ENCODE measurements around the gene LYSMD3. TPM values are rescaled to one million over a fixed set of nuclear protein-coding genes. Genes with fewer than 3 reads are reported as not detected.
"Not testable (repeated sequence)": the region's sequence is repeated elsewhere in the genome, so short reads cannot be mapped to it uniquely, and the experiment has no call there.

Gene LYSMD3
- total RNA-seq (29.8 and 30.6 TPM in 2 replicates), polyA plus RNA-seq (12.0 and 15.8 TPM in 2 replicates)

DNA sequence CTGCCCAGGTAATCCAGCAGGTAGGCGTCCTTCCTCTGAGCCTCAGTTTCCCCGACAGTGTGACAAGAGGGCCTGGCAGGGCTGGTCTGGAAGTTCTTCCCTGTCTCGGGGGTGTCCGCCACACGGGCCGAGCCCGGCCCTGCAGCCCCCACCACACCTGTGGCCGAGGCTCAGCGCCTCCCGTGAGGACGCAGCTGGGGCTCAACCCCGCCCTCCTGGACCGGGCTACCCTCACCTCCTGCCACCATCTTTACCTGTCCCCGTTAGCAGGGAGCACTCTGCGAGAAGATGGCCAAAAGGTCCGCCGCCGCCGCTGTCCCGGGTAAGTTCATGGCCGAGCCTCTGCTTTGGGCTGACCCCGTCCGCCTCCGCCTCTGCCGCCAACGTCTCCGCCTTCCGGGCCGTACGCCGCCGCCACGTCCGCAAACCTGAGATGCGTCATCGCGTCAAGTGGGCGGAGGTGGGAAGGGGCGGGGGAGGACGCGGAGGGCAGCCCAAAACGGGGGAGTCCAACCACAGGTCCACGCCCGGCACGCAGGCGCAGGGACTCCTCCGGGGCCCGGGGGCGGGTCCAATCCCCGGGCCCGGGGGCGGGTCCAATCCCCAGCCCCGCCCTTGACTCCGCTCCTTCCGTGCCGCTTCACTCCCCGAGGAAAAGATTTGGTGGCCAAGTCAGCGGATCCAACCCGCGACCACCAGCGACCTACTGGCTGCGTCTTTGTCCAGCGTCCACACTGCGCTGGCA, at the start of gene LYSMD3:
LYSMD3 (minus strand) TSS at position 391 of the 745 bp plus-strand sequence. CDS start 4,295 bp downstream, outside the sequence.
- peaks cover 15% of the 10 kb centered on the region for H3K4me1 ChIP-seq (ENCODE audit: insufficient read depth)
- peak within 1 kb of the TSS; percentile 88 for H3K27ac ChIP-seq
- no peaks in the 10 kb centered on the region for H4K20me1 ChIP-seq (ENCODE audit: insufficient read depth, poor library complexity, severe bottlenecking)
- H3K4me3 ChIP-seq, result peak within 1 kb of the TSS; percentile 67
- H2AFZ ChIP-seq, result peak within 1 kb of the TSS; percentile 89
- H3K9me2 ChIP-seq (replicated peaks; ENCODE audit: insufficient read depth), result no peaks in the 10 kb centered on the region
- under 1% methylated on average over 53 of the region's 64 CpGs for WGBS (ENCODE audit: low lambda C conversion rate, missing lambda C conversion rate)
- H3K9me3 ChIP-seq (ENCODE audit: low read depth), result no peaks in the 10 kb centered on the region
- peak; percentile 98 for DNase-seq (ENCODE audit: low spot score)
- H3K79me2 ChIP-seq, result peaks cover 45% of the 10 kb centered on the region
- TF ChIP-seq EZH2phosphoT487 (IDR thresholded peaks at IDR 0.05; ENCODE audit: low read depth, severe bottlenecking, unreplicated experiment), result no peak
- TF ChIP-seq EZH2 (IDR thresholded peaks at IDR 0.05; ENCODE audit: borderline replicate concordance), result no peak
- TF ChIP-seq, protein P1, sequence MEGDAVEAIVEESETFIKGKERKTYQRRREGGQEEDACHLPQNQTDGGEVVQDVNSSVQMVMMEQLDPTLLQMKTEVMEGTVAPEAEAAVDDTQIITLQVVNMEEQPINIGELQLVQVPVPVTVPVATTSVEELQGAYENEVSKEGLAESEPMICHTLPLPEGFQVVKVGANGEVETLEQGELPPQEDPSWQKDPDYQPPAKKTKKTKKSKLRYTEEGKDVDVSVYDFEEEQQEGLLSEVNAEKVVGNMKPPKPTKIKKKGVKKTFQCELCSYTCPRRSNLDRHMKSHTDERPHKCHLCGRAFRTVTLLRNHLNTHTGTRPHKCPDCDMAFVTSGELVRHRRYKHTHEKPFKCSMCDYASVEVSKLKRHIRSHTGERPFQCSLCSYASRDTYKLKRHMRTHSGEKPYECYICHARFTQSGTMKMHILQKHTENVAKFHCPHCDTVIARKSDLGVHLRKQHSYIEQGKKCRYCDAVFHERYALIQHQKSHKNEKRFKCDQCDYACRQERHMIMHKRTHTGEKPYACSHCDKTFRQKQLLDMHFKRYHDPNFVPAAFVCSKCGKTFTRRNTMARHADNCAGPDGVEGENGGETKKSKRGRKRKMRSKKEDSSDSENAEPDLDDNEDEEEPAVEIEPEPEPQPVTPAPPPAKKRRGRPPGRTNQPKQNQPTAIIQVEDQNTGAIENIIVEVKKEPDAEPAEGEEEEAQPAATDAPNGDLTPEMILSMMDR (IDR thresholded peaks at IDR 0.05; ENCODE audit: poor library complexity), result no peak
- no peaks in the 10 kb centered on the region for H3K36me3 ChIP-seq (replicated peaks; ENCODE audit: insufficient read depth, low read depth)
- H3K4me2 ChIP-seq, result peak within 1 kb of the TSS; percentile 90
- no peaks in the 10 kb centered on the region for H3K27me3 ChIP-seq

DNA sequence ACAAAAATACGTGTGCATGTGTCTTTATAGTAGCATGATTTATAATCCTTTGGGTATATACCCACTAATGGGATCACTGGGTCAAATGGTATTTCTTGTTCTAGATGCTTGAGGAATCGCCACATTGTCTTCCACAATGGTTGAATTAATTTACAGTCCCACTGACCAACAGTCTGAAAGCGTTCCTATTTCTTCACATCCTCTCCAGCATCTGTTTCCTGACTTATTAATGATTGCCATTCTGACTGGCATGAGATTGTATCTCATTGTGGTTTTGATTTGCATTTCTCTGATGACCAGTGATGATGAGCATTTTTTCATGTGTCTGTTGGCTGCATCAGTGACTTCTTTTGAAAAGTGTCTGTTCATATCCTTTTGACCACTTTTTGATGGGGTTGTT, 47.2 kb upstream of the LYSMD3 start:
- not testable (repeated sequence) for DNase-seq (ENCODE audit: low spot score); H3K27me3 ChIP-seq; H3K27ac ChIP-seq; H3K9me2 ChIP-seq (replicated peaks; ENCODE audit: insufficient read depth); H3K4me3 ChIP-seq; H3K36me3 ChIP-seq (replicated peaks; ENCODE audit: insufficient read depth, low read depth); H4K20me1 ChIP-seq (ENCODE audit: insufficient read depth, poor library complexity, severe bottlenecking); H2AFZ ChIP-seq; H3K79me2 ChIP-seq; H3K4me1 ChIP-seq (ENCODE audit: insufficient read depth); H3K9me3 ChIP-seq (ENCODE audit: low read depth); H3K4me2 ChIP-seq
- 92% methylated on average over 3 of the region's 3 CpGs for WGBS (ENCODE audit: low lambda C conversion rate, missing lambda C conversion rate)

DNA sequence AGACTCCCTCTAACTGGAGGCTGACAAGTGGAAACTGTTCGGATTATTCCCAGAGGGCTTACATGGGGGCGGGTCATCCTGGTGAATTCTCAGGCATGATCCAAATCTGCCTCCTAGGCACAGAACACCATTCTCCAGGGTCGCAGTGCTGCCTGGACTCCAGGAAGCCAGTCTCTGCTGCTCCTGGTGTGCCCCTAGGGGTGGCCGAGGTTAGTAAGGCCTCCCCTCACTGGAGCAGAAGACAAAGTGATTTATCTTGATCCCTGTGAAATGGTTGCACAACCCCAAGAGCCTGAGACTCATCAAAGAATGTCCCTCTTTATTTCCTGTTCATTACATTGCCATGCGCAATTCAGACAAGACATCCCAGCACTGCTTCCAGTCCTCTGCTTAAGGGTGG, 46.3 kb upstream of the LYSMD3 start:
- H3K4me1 ChIP-seq (ENCODE audit: insufficient read depth), result no peaks in the 10 kb centered on the region
- H3K79me2 ChIP-seq, result no peaks in the 10 kb centered on the region
- H3K27me3 ChIP-seq, result no peaks in the 10 kb centered on the region
- DNase-seq (ENCODE audit: low spot score), result no peak
- no peak overlapping the region for H3K4me3 ChIP-seq
- H2AFZ ChIP-seq, result no peak overlapping the region
- no peaks in the 10 kb centered on the region for H3K9me2 ChIP-seq (replicated peaks; ENCODE audit: insufficient read depth)
- no peaks in the 10 kb centered on the region for H3K9me3 ChIP-seq (ENCODE audit: low read depth)
- no peak overlapping the region for H3K4me2 ChIP-seq
- TF ChIP-seq EZH2 (IDR thresholded peaks at IDR 0.05; ENCODE audit: borderline replicate concordance) (no peak), EZH2phosphoT487 (IDR thresholded peaks at IDR 0.05; ENCODE audit: low read depth, severe bottlenecking, unreplicated experiment) (no peak)
- TF ChIP-seq, protein P1 (IDR thresholded peaks at IDR 0.05; ENCODE audit: poor library complexity), result no peak
- no peaks in the 10 kb centered on the region for H4K20me1 ChIP-seq (ENCODE audit: insufficient read depth, poor library complexity, severe bottlenecking)
- WGBS (ENCODE audit: low lambda C conversion rate, missing lambda C conversion rate), result 93% methylated on average over 5 of the region's 5 CpGs
- H3K36me3 ChIP-seq (replicated peaks; ENCODE audit: insufficient read depth, low read depth), result no peaks in the 10 kb centered on the region
- H3K27ac ChIP-seq, result no peak overlapping the region

DNA sequence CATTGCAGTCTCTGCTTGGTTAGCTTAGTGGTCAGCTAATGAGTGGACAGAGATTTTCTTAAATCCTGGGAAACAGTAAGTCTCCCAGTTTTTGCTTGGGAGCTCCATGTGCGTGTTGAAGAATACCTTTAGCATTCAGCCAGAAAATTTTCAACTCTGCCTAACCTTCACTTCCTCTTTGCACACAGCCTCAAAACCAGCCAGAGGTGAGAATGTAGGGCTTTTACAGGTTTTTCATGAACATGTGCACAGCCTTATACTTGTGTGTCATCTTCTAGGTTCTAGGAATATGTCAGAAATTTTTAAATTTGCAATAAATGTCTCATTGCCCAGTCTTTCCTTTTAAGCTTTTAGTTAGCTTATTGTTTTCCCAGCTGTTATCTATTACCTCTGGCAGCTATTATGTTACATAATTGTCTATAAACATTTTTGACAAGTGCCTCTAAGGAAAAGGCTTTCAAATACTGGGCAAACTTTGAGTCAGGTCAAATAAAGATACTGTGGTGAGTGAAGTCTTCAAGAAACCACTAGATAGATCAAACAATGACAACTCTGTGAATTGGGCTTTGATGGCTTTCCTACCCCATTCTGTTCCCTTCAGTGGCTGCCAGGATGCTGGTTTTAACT, 41.9 kb upstream of the LYSMD3 start:
- Histone ChIP-seq H3K27ac (no peak overlapping the region), H3K36me3 (replicated peaks; ENCODE audit: insufficient read depth, low read depth) (no peaks in the 10 kb centered on the region), H3K4me1 (ENCODE audit: insufficient read depth) (no peaks in the 10 kb centered on the region), H2AFZ (no peak overlapping the region), H3K27me3 (no peaks in the 10 kb centered on the region), H3K9me2 (replicated peaks; ENCODE audit: insufficient read depth) (no peaks in the 10 kb centered on the region), H3K79me2 (peaks cover 3% of the 10 kb centered on the region), H3K4me3 (no peak overlapping the region), H3K4me2 (no peak overlapping the region), H3K9me3 (ENCODE audit: low read depth) (peaks cover 9% of the 10 kb centered on the region), H4K20me1 (ENCODE audit: insufficient read depth, poor library complexity, severe bottlenecking) (no peaks in the 10 kb centered on the region)
- 83% methylated on average over 1 of the region's 1 CpG for WGBS (ENCODE audit: low lambda C conversion rate, missing lambda C conversion rate)
- no peak for TF ChIP-seq EZH2phosphoT487 (IDR thresholded peaks at IDR 0.05; ENCODE audit: low read depth, severe bottlenecking, unreplicated experiment)
- TF ChIP-seq EZH2 (IDR thresholded peaks at IDR 0.05; ENCODE audit: borderline replicate concordance), result no peak
- TF ChIP-seq, protein P1 (IDR thresholded peaks at IDR 0.05; ENCODE audit: poor library complexity), result no peak
- DNase-seq (ENCODE audit: low spot score), result no peak
